WTC11 (cell line): ENCODE measurements around the gene EOGT.

Experiments
- ATF1 ChIP-seq: sonication (generic); formaldehyde crosslinking; IDR thresholded peaks from 2 replicates; pipeline ENCODE4 v1.8.1; 2023; ENCODE audit warnings: mild to moderate bottlenecking, moderate library complexity, missing genetic modification reagents
- ETV6 ChIP-seq: sonication (generic); formaldehyde crosslinking; IDR thresholded peaks from 2 replicates; pipeline ENCODE4 v1.8.1; 2022; ENCODE audit warnings: mild to moderate bottlenecking, missing genetic modification reagents
- MXD4 ChIP-seq: fragments of 250-450 bp; sonication (Bioruptor Pico); IDR thresholded peaks from 2 replicates; pipeline ENCODE4 v1.8.0; 2021; ENCODE audit warnings: mild to moderate bottlenecking, moderate library complexity, borderline replicate concordance
- TEAD4 ChIP-seq: sonication (generic); formaldehyde crosslinking; IDR thresholded peaks from 2 replicates; pipeline ENCODE4 v1.8.0; 2022; ENCODE audit warnings: mild to moderate bottlenecking, missing genetic modification reagents
- ZNF263 ChIP-seq: sonication (generic); formaldehyde crosslinking; IDR thresholded peaks from 2 replicates; pipeline ENCODE4 v1.8.1; 2022; ENCODE audit warnings: low read depth, mild to moderate bottlenecking, moderate library complexity, missing genetic modification reagents
- TF ChIP-seq, protein P1 (sequence below): fragments of 200-600 bp; IDR thresholded peaks from 2 replicates; pipeline ENCODE4 v1.8.0; 2022; ENCODE audit warnings: antibody characterized with exemption
- TF ChIP-seq, protein P2 (sequence below): sonication (generic); formaldehyde crosslinking; conservative IDR thresholded peaks from 2 replicates; pipeline ENCODE4 v1.8.1; 2022; ENCODE audit warnings: mild to moderate bottlenecking, missing genetic modification reagents
- TF ChIP-seq, protein P3 (sequence below): sonication (generic); formaldehyde crosslinking; IDR thresholded peaks from 2 replicates; pipeline ENCODE4 v1.8.1; 2023; ENCODE audit warnings: mild to moderate bottlenecking, missing genetic modification reagents, moderate library complexity

DNA sequence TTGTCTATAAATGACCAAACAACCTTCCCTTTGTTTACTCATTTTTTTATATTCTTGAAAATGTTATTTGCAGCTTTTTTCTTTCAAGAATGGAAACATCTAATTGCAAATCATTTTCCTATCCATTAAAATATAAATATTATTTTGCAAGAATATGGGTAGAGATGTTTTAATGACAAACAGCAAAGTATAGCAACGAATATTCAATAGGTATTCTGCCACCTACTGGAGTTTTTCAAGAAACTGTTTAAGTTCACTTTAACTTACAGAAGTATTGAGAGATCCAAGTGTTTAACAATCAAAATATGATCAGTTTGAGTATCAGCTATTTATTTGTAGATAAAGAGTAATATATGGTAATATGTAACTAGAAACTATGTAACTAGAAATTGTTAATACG lies 6.9 kb upstream of the EOGT start:
- TF ChIP-seq ETV6 (CRISPR knock-in tag) (no peak), ATF1 (CRISPR knock-in tag) (no peak), ZNF263 (CRISPR knock-in tag) (no peak), MXD4 (CRISPR knock-in tag) (no peak), TEAD4 (CRISPR knock-in tag) (no peak)
- TF ChIP-seq, protein P1, sequence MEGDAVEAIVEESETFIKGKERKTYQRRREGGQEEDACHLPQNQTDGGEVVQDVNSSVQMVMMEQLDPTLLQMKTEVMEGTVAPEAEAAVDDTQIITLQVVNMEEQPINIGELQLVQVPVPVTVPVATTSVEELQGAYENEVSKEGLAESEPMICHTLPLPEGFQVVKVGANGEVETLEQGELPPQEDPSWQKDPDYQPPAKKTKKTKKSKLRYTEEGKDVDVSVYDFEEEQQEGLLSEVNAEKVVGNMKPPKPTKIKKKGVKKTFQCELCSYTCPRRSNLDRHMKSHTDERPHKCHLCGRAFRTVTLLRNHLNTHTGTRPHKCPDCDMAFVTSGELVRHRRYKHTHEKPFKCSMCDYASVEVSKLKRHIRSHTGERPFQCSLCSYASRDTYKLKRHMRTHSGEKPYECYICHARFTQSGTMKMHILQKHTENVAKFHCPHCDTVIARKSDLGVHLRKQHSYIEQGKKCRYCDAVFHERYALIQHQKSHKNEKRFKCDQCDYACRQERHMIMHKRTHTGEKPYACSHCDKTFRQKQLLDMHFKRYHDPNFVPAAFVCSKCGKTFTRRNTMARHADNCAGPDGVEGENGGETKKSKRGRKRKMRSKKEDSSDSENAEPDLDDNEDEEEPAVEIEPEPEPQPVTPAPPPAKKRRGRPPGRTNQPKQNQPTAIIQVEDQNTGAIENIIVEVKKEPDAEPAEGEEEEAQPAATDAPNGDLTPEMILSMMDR = no peak
- TF ChIP-seq, protein P2, sequence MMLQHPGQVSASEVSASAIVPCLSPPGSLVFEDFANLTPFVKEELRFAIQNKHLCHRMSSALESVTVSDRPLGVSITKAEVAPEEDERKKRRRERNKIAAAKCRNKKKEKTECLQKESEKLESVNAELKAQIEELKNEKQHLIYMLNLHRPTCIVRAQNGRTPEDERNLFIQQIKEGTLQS (CRISPR knock-in tag) = no peak
- TF ChIP-seq, protein P3, sequence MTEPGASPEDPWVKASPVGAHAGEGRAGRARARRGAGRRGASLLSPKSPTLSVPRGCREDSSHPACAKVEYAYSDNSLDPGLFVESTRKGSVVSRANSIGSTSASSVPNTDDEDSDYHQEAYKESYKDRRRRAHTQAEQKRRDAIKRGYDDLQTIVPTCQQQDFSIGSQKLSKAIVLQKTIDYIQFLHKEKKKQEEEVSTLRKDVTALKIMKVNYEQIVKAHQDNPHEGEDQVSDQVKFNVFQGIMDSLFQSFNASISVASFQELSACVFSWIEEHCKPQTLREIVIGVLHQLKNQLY = no peak
